SHP77 treated with DMSO at 0.1 percent for 48 hours (cell line): Measurements from ENCODE around the gene TMEM95.

Experiments
- DNase-seq: peaks from one replicate; lab custom pipeline; 2025; lab: John Stamatoyannopoulos, UW

Gene TMEM95

GRCh38 chr17:7374353-7374752 lies 19.4 kb downstream of the TMEM95 start:
- no peak for DNase-seq

DNA sequence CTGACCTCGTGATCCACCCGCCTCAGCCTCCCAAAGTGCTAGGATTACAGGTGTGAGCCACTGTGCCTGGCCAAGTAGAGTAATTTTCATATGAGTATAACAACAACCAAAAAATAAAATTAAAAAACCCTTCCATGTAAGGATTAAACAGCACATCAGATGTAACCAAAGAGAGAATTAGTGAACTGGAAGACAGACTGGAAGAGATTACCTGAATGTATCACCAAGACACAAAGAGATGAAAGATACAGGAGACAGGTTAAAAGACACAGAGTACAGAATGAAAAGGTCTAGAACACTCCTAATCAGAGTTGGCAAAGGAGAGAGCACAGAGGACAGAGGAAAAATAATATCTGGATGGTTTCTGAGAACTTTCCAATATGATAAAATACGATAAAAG lies 24.2 kb downstream of the TMEM95 start:
- no peak for DNase-seq

GRCh38 chr17:7380321-7380720 lies 25.4 kb downstream of the TMEM95 start:
- DNase-seq, result no peak

- DNase-seq, result no peak
These were observed 26.1 kb downstream of the TMEM95 start, which contains the start of gene TNK1 for GRCh38 chr17:7380855-7381683. Gene TNK1, plus strand, starts transcription at chr17:7381089. Its CDS starts 1,838 bp downstream, at chr17:7382927.

GRCh38 chr17:7382901-7383300 lies 27.9 kb downstream of the TMEM95 start:
- no peak for DNase-seq

- no peak for DNase-seq
These were observed 28.4 kb downstream of the TMEM95 start for GRCh38 chr17:7383371-7383741.

DNA sequence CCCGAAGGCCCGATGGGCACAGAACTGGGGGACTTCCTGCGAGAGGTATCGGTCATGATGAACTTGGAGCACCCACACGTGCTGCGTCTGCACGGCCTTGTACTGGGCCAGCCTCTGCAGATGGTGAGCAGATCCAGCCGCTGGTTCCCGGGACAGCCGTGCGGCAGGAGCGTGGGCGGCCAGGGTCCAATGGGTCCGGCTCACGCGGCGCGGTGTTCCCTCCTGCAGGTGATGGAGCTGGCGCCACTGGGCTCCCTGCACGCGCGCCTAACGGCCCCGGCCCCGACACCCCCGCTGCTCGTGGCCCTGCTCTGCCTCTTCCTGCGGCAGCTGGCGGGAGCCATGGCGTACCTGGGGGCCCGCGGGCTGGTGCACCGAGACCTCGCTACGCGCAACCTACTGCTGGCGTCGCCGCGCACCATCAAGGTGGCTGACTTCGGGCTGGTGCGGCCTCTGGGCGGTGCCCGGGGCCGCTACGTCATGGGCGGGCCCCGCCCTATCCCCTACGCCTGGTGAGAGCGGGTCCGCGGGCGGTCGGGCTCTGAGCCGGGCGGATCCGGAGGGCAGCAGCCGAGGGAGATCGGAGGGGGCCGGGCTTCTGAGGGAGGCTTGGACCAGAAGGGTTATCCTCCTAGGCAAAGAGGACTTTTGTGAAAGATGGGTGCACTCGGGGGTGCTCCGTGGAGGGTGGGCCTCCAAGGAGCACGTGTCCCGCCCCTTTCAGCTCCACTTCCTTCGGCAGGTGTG lies 29.0 kb downstream of the TMEM95 start:
- no peak for DNase-seq

DNA sequence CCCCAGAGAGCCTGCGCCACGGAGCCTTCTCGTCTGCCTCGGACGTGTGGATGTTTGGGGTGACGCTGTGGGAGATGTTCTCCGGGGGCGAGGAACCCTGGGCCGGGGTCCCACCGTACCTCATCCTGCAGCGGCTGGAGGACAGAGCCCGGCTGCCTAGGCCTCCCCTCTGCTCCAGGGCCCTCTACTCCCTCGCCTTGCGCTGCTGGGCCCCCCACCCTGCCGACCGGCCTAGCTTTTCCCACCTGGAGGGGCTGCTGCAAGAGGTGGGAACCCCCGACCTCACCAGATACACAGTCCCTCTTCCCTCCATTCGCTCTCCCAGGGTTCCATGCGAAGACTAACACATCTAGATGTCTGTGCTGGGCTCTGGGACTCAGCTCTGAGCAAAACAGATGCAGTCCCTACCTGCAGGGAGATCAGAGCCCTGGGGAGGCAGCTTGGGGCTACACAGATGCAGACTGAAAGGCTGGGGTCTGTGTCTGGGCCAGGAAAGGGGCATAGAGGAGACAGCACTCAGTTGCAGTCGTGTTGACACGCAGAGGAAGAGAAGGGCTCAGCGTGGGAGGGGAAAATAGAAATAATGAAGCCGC lies 29.6 kb downstream of the TMEM95 start:
- no peak for DNase-seq

DNA sequence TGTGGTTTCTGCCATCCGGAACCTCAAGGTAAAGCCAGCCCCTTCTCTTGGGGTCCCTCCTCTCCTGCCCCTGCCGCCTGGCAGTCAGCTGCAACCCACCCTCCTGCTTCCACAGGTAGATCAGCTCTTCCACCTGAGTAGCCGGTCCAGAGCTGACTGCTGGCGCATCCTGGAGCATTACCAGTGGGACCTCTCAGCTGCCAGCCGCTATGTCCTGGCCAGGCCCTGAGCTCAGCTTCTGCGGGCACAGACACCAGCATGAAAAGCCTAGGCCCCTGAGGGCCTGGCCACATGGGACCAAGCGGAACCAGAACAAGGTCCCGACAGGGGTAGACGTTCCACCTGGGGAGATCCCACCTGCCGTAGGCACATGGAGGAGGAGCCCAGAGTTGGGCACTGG lies 33.9 kb downstream of the TMEM95 start:
- no peak for DNase-seq

DNA sequence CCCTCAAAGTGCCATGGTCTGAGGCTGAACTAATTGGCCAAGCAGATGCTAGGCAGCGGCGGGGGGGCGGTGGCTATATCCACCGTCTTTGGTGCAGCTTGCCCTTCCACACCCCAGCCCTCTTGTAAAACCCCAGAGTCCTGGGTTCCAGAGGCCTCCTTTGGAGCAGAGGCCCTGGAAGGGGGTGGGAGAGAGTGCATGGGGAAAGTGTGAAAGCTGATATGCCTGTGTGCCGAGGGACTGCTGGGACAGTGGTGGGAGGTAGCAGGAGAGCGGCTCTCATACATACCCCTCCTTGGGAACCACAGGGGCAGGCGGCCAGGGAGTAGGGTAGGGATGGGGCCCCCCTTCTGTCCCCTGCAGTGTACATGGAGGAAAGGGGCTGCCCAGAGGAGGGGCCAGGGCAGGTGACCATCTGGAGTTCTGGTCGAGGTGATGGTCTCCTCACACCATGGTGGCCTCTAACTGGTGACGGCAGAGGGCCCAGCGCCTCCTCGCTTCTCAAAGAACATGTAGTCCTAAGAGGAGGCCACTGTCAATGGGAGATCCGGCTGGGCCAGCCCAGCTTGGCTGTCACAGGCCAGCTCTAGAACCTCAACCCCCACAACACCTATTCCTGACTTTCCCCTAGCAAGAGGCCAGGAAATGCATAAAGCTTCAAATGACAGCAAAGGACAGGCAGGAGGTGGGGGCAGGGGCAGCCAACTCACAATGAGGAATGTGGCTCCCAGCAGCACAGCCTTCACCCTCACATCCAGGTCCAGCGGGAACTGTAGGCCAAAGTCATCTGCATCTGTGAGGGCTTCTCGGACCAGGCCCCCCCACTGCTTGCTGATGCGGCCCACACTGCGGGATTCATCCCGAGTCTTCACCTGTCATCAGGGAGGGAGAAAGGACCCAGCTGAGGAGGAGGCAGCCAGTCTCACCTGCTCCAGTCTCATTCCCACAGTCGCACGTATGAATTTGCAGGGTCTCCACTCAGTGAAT lies 35.3 kb downstream of the TMEM95 start:
- DNase-seq, result no peak

- DNase-seq, result no peak
These were observed 36.4 kb downstream of the TMEM95 start for GRCh38 chr17:7391307-7391706.

- no peak for DNase-seq
These were observed 38.0 kb downstream of the TMEM95 start for GRCh38 chr17:7392696-7393612.

- DNase-seq, result no peak
These were observed 38.9 kb downstream of the TMEM95 start for GRCh38 chr17:7393613-7394451.

- DNase-seq, result peak; percentile 80
These were observed 39.7 kb downstream of the TMEM95 start, which contains the start of gene PLSCR3 for GRCh38 chr17:7394452-7395191. Gene PLSCR3, minus strand, starts transcription at chr17:7394525. Its CDS starts 415 bp downstream, at chr17:7394110.

DNA sequence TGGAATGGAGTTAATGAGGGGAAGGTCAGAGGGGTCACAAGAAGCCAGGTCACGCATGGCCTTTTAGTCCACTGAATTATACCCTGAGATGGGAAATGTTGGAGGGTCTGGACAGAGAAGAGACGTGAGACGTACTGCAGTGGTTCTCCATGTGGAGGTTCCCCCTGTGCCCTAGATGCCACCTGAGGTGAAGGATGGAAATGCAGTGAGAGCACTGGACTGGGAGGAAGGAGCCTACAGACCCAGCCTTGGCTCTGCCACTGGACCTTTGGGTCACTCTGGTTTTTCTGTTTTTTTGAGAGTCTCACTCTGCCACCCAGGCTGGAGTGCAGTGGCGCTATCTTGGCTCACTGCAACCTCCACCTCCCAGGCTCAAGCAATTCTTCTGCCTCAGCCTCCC lies 41.2 kb downstream of the TMEM95 start:
- no peak for DNase-seq

DNA sequence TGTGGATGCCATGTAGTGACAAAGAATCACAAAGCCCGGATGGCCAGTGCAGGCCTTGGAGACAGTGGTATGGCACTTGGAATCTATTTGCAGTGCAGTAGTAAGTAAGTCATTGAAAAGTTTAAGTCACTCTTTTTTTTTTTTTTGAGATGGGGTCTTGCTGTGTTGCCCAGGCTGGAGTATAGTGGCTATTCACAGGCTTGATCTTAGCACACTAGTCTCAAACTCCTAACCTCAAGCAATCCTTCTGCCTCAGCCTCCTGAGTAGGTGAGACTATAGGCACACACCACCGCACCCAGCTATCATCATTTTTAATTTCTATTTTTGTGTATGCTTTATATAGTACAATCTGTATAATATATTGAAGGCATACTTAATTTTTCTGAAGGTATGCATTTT lies 43.7 kb downstream of the TMEM95 start:
- no peak for DNase-seq

DNA sequence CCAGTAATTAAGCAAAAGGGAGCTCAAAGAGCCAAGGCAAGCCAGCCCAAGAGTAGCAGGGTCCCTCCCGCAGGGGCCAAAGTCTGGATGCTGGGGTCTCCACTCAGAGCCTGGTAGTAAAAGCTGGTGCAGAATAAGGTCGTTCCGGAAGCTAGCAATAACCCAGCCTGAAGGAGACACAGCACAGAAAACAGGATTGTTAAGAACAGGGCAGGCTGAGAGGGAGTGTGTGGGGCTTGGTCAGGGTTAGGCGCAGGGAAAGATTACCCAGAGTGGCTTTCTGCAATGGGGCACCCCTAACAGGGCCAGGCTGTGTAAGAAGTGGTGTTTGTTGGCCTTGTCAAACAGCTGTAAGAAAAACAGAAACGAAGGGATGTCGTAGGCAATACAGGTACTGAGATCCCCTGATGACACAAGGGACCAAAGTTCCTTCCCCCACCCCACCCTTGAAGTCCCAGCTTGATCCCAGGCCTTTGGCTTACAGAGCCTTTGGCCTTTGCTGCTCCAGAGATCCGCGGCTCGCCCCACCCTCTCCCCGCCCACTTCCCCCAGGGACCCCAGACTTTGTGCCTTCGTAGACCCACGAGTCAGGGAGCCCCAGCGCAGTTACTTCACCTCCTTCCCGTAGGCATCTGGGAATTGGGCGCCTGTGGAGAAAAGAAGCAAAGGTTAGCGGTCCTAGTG lies 48.2 kb downstream of the TMEM95 start:
- no peak for DNase-seq

DNA sequence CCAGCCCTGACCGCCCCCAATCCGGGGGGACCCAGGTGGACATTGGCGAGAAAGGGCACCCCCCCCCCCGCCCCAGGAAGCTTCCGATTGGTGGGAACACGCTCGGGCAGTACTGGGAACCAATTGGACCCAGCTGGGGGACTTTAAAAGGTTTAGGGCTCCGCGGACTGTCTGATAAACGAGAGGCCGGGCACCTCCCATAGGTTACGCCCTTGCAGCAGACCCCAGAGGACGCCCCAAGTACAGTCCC lies 48.7 kb downstream of the TMEM95 start:
- DNase-seq, result peak; percentile 70
